ENCODE measurements around the gene DGAT2. TPM values are rescaled to one million over a fixed set of nuclear protein-coding genes. Genes with fewer than 3 reads are reported as not detected.

Gene DGAT2
- total and polyA plus RNA-seq, 4 donors = 57.2 to 152 (median 108) TPM

DNA sequence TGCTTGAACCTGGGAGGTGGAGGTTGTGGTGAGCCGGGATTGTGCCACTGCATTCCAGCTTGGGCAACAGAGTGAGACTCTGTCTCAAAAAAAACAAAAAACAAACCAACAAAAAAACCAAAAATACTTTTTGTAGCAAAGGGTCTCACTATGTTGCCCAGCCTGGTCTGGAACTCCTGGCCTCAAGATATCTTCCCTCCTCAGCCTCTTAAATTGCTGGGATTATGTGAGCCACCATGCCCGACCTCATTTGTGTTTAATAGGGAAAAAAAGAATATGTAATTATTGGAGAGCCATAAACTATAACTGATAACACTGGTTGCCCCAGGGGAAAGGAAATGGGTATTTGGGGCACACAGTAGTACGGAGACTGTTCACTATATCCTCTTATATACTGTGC is 66.2 kb downstream of the DGAT2 start (continued):
- TF ChIP-seq, protein P1, sequence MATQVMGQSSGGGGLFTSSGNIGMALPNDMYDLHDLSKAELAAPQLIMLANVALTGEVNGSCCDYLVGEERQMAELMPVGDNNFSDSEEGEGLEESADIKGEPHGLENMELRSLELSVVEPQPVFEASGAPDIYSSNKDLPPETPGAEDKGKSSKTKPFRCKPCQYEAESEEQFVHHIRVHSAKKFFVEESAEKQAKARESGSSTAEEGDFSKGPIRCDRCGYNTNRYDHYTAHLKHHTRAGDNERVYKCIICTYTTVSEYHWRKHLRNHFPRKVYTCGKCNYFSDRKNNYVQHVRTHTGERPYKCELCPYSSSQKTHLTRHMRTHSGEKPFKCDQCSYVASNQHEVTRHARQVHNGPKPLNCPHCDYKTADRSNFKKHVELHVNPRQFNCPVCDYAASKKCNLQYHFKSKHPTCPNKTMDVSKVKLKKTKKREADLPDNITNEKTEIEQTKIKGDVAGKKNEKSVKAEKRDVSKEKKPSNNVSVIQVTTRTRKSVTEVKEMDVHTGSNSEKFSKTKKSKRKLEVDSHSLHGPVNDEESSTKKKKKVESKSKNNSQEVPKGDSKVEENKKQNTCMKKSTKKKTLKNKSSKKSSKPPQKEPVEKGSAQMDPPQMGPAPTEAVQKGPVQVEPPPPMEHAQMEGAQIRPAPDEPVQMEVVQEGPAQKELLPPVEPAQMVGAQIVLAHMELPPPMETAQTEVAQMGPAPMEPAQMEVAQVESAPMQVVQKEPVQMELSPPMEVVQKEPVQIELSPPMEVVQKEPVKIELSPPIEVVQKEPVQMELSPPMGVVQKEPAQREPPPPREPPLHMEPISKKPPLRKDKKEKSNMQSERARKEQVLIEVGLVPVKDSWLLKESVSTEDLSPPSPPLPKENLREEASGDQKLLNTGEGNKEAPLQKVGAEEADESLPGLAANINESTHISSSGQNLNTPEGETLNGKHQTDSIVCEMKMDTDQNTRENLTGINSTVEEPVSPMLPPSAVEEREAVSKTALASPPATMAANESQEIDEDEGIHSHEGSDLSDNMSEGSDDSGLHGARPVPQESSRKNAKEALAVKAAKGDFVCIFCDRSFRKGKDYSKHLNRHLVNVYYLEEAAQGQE (IDR thresholded peaks at IDR 0.05) = no peak

- Histone ChIP-seq H3K9me3 (ENCODE audit: control insufficient read depth in 4 of 4, low read length in 3 of 4) (no peaks in the 10 kb centered on the region), H3K9ac (ENCODE audit: low read depth in 1 of 2, low read length in 2 of 2) (no peak overlapping the region), H3K27ac (ENCODE audit: low read depth in 1 of 2, low read length in 2 of 2) (no peak overlapping the region), H3K36me3 (ENCODE audit: control insufficient read depth in 4 of 4, insufficient read depth in 3 of 4, low read depth in 1 of 4, low read length in 3 of 4) (peaks cover 0 to 2% (median 0%) of the 10 kb centered on the region in 4 donors), H3K4me3 (ENCODE audit: low read depth in 1 of 3, low read length in 3 of 3) (no peak overlapping the region), H3K27me3 (ENCODE audit: control insufficient read depth in 4 of 4, insufficient read depth in 4 of 4, low read length in 3 of 4) (no peaks in the 10 kb centered on the region), H3K4me1 (ENCODE audit: control insufficient read depth in 4 of 4, insufficient read depth in 4 of 4, low read length in 3 of 4) (peaks cover 0 to 8% (median 6%) of the 10 kb centered on the region in 4 donors)
- DNase-seq (ENCODE audit: low spot score) = no peak
- WGBS = 83% methylated on average over 3 of the region's 3 CpGs
- TF ChIP-seq GABPA (IDR thresholded peaks at IDR 0.05 in 1 of 2, conservative IDR thresholded peaks at IDR 0.05 in 1 of 2) = no peak
- TF ChIP-seq RAD21 (IDR thresholded peaks at IDR 0.05) = no peak
- no peak for TF ChIP-seq CTCF (IDR thresholded peaks at IDR 0.05; ENCODE audit: low read depth, low read length, missing input control)
- no peak for TF ChIP-seq HNF4G (IDR thresholded peaks at IDR 0.05)
- no peak for TF ChIP-seq JUND (IDR thresholded peaks at IDR 0.05)
- TF ChIP-seq NR2F2 (IDR thresholded peaks at IDR 0.05) = no peak
- no peak for TF ChIP-seq EGR1 (IDR thresholded peaks at IDR 0.05; ENCODE audit: low read depth in 2 of 2)
- no peak for TF ChIP-seq YY1 (IDR thresholded peaks at IDR 0.05)
- TF ChIP-seq, protein P2, sequence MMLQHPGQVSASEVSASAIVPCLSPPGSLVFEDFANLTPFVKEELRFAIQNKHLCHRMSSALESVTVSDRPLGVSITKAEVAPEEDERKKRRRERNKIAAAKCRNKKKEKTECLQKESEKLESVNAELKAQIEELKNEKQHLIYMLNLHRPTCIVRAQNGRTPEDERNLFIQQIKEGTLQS (IDR thresholded peaks at IDR 0.05) = no peak
- no peak for TF ChIP-seq ZBTB33 (IDR thresholded peaks at IDR 0.05)
- no peak for TF ChIP-seq RXRA (IDR thresholded peaks at IDR 0.05)
- no peak for TF ChIP-seq MAX (IDR thresholded peaks at IDR 0.05)
Observed at GRCh38 chr11:75836417-75836816, 67.8 kb downstream of the DGAT2 start.

GRCh38 chr11:75839851-75840250 is 71.3 kb downstream of the DGAT2 start:
- no peak overlapping the region for H3K27ac ChIP-seq (ENCODE audit: low read depth in 1 of 2, low read length in 2 of 2)
- no peak overlapping the region for H3K4me3 ChIP-seq (ENCODE audit: low read depth in 1 of 3, low read length in 3 of 3)
- H3K4me1 ChIP-seq (ENCODE audit: control insufficient read depth in 4 of 4, insufficient read depth in 4 of 4, low read length in 3 of 4) = peaks cover 0 to 4% (median 2%) of the 10 kb centered on the region in 4 donors
- H3K27me3 ChIP-seq (ENCODE audit: control insufficient read depth in 4 of 4, insufficient read depth in 4 of 4, low read length in 3 of 4) = no peaks in the 10 kb centered on the region
- DNase-seq (ENCODE audit: low spot score) = no peak
- H3K9ac ChIP-seq (ENCODE audit: low read depth in 1 of 2, low read length in 2 of 2) = no peak overlapping the region
- H3K36me3 ChIP-seq (ENCODE audit: control insufficient read depth in 4 of 4, insufficient read depth in 3 of 4, low read depth in 1 of 4, low read length in 3 of 4) = no peaks in the 10 kb centered on the region
- no peak for TF ChIP-seq SP1 (IDR thresholded peaks at IDR 0.05)
- no peak for TF ChIP-seq CTCF (IDR thresholded peaks at IDR 0.05; ENCODE audit: low read depth, low read length, missing input control)
- TF ChIP-seq GABPA (IDR thresholded peaks at IDR 0.05 in 1 of 2, conservative IDR thresholded peaks at IDR 0.05 in 1 of 2) = no peak
- TF ChIP-seq YY1 (IDR thresholded peaks at IDR 0.05) = no peak
- no peak for TF ChIP-seq HNF4G (IDR thresholded peaks at IDR 0.05)
- TF ChIP-seq RXRA (IDR thresholded peaks at IDR 0.05) = no peak
- no peak for TF ChIP-seq JUND (IDR thresholded peaks at IDR 0.05)
- TF ChIP-seq NR2F2 (IDR thresholded peaks at IDR 0.05) = no peak
- TF ChIP-seq ZBTB33 (IDR thresholded peaks at IDR 0.05) = no peak
- TF ChIP-seq FOXA2 (IDR thresholded peaks at IDR 0.05) = no peak
- no peak for TF ChIP-seq RAD21 (IDR thresholded peaks at IDR 0.05)
- TF ChIP-seq, protein P2 (IDR thresholded peaks at IDR 0.05) = no peak
- TF ChIP-seq TAF1 (conservative IDR thresholded peaks at IDR 0.05) = no peak
- no peak for TF ChIP-seq MAX (IDR thresholded peaks at IDR 0.05)
- H3K9me3 ChIP-seq (ENCODE audit: control insufficient read depth in 4 of 4, low read length in 3 of 4) = no peaks in the 10 kb centered on the region

Data from liver (tissue), 9 donors.